ENCODE data around the gene EFNA2.
"Not testable (repeated sequence)": the region's sequence is repeated elsewhere in the genome, so short reads cannot be mapped to it uniquely, and the experiment has no call there.

EFNA2 gene

DNA sequence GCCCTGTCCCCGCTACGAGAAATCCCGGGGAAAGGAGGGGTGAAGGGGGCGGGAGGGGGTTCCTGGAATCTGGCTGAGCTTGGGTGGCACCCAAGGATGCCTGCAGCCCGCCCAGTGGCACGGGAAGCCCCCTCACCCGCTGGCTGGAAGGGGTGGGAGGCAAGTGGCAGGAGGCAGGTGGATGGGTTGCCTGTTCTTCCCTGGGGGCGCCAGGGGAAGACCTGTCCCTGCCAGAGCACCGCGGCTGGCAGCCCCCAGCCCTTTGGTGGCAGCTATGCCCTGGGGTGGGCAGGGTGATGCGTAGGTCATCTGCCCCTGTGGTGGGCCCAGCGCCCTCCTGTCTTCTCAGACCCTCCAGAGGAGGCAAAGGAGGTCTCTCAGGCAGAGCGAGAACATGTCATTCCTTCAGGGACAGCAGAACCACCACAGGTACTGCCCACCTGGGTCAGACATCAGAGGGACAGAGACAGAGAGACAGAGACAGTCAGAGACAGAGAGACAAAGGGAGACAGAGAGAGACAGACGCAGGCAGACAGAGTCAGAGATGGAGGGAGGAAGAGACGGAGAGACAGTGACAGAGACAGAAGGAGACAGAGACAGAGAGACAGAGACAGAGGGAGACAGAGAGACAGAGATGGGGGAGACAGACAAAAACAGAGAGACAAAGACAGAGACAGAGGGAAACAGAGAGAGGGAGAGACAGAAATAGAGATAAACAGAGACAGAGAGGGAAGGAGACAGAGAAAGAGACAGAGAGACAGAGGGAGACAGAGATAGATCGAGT, 36.7 kb downstream of the EFNA2 start:
- no peak for DNase-seq

DNA sequence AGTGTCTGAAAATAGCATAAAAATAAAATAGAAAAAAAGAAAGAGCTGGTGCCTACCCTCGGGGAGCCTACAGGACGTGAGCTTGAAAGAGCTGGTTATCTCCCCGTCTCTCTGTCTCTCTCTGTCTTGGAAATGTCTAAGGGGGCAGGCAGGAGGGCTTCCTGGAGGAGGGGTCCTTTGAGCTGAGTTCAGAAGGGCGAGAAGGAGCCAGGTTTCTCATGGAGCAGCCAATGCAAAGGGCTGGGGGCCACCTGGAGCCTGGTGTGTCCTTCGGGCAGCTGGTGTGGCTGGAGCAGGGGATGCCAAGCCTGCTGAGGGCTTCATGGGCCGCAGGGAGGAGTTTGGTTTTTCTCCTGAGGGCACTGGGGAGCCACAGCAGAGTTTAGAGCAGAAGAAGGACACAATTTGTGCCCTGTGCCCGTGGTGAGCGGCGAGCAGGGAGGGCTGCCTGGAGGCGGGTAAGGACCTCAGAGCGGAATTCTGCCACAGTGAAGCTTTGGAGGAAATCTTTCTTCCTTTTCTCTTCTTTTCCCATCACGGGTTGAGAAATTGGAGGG, 38.7 kb downstream of the EFNA2 start:
- no peak for DNase-seq

DNA sequence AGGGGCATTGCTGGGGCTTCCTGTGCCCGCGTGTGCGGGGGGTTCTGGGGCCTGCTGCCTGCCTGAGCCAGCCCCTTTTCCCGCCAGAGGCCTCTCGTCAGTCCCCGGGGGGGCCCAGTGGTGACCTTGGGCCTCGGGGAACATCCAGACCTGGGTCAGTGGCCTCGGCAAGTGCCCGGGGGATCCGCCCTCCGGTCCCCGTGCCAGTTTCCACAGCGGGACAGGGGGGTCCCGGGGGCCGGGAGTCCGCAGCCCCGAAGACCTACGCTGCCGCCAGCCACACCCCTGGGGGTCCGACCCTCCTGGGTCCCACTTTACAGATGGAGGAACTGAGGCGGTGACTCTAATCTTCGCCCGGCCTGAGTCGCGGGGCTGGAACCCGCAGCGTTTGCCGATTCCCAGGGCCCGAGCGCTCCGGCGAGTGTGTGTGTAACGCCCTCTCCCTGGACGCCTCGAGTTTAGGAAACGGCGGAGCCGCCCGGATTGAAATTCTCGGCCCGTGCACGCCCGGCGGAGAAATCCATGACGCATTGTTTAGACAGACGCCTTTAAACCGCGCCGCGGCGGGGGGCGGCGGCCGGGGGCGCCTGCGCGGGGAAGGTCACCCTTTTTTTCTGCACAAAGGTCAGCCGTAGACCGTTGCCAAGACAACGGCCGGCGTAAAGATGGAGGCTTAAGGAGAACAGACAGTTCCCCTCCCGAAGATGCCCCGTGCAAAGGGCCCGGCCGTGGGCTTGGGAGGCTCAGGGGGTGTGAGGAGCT, 39.3 kb downstream of the EFNA2 start:
- peak in 1 of 2 experiments; percentile 39 for DNase-seq

DNA sequence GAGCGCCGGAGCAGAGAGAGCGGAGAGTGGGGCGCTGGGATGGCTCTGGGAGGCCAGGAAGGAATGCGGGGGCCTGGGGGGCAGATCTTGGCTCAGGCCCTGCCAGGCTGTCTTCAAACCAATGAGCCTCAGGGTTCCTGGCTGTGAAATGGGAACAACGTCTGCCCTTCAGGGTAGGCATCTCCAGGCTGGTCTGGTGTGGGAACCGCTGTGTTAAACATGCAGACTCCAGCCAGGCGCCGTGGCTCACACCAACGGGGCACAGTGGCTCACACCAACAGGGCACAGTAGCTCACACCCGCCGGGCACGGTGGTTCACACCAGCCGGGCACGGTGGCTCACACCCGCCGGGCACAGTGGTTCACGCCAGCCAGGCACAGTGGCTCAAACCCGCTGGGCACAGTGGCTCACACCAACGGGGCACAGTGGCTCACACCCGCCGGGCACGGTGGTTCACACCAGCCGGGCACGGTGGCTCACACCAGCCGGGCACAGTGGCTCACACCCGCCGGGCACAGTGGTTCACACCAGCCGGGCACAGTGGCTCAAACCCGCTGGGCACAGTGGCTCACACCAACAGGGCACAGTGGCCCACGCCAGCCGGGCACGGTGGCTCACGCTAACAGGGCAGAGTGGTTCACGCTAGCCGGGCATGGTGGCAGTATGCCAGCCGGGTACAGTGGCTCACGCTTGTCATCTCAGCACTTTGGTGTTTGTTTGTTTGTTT, 40.1 kb downstream of the EFNA2 start:
- no peak for DNase-seq

DNA sequence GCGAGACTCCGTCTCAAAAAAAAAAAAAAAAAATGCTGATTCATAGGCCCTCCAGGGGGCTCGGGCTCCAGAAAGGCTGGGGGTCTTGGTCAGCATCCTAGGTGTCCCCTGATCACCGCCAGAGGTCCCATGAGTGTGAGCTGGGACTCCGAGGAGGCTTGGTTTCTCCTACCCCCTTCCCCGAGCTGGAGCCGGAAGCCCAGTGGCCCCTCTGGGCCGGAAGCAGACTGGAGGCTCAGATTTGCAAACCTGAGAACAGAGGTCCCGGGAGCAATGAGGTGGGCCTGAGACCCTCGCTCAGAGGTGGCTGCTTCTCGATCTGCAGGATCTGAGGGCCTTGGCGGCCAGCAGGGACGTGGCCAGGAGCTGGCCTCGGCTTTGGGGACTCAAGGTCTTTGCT, 41.5 kb downstream of the EFNA2 start:
- DNase-seq, result no peak

DNA sequence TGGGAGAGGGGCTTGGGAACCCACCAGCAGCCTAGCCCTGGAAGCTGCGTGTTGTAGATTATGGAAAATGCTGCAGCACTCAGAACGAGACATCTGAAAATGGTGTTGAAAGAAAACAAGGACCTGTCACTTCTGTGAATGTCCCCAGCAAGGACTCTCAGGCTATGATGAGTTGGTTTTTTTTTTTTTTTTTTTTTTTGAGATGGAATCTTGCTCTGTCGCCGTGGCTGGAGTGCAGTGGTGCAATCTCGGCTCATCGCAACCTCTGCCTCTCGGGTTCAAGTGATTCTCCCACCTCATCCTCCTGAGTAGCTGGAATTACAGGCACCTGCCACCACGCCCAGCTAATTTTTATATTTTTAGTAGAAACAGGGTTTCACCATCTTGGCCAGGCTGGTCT, 46.5 kb downstream of the EFNA2 start:
- DNase-seq, result not testable (repeated sequence)

DNA sequence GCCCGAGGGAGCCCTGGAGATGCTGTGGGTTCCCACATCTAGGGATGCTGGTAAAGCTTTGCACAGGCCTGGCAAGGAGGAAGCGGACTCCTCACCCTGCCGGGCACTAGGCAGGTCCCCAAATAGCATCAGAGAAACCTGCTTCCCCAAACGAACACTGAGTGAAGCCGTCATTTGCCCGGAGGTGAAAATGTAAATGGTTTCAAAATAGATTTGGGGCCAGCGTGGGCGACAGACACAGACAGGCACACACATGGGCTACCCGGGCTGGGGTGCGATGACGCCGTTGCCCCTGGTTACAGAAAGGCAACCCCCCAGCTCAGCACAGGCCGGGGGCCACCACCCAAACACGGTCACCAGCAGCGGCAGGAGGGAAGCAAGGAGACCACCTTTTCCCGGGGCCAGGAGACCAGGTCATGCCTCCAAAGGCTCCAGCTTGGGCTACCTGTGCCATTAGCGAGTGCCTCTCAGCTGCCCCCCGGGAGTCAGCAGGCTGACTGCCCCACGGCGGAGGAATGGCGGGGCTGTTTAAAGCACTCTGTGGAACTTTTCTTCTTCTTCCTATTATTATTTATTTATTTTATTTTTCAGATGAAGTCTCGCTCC, 50.5 kb downstream of the EFNA2 start:
- DNase-seq, result no peak

DNA sequence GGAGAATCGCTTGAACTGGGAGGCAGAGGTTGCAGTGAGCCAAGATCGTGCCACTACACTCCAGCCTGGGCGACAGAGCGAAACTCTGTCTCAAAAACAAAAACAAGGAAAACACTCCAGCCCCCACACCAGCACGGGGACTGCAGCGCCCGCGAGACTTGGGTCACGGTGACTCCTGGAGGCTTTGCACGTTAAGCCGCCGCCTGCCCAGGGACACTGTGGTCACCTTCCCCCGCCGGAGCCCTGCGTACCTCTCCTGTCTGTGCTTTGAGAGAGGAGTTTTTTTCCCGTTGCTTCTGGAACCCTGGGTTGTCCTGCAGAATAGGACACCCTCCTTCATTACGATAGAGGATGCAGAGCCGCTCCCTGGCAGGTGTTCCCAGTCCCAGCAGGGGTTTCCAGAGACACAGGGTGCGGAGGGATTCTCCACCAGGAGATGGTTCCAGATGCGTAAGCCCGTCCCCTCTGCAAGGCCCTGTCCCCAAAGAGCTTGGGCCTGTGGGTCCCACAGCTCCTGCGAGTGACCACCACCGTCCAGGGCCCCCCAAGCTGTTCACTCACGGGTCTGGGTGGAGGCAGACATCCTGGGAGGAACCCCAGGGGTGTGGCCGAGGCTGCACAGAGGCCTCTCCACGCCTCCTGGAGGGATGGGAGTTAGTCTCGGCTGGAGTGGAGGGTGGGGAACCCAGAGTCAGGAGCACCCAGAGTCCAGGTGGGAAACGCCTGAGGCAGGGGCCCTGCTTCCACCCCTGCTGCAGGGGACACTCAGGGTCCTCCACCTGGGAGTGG, 55.2 kb downstream of the EFNA2 start:
- DNase-seq, result no peak

DNA sequence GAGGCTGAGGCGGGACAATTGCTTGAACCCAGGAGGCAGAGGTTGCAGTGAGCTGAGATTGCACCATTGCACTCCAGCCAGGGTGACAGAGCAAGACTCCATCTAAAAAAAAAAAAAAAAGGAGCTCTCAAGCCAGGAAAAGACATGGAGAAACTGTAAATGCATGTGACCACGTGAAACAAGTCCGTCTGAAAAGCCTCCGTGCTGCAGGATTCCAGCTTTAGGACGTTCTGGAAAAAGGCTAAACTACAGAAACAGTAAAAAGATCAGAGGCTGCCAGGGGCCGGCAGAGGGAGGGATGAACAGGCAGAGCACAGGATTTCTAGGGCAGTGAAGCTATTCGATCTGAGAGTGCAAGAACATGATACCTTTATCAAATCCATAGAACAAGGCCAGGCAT, 57.4 kb downstream of the EFNA2 start:
- DNase-seq, result no peak

DNA sequence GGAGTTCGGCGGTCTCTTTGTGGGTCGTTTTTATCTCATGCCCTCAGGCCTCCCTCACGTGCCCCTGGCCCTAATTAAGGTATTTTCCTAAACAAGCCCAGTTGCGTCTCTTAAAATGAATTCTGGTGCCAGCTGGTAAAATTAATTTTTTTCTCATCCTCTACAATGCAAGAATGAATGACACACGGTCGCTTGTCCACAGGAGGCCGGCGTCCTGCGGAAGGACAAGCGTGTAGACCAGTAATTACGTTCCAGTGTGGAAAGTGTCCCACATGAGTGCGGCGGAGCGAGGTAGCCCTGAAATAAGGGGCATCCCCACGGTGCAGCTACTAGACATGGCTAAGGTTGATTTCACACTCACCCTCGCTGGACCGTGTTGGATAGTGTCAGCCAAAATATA, 63.5 kb downstream of the EFNA2 start:
- no peak for DNase-seq

DNA sequence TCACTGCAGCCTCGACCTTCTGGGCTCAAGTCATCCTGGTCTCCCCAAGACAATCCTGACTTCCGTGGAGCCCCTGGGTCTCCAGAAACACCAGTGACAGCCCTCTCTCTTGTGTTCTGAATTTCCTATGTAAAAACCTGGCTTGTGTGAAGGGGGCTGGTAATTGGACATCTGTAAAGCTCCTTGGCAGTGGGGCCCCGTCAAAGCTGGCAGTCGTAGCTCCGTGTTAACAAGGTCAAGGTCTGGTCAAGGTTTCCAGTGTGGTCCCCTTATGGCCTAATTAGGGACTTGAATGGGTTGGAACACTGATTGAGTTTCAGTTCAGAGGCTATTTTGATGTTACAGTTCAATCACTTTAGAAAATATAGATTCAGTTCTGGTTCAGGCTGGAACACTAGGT, 65.2 kb downstream of the EFNA2 start:
- DNase-seq, result no peak

Measured in NCI-H2081 (cell line).